ENCODE data around the gene STPG1.
A peak's percentile ranks its signal among the peaks of the same experiment; 100 is the strongest.

STPG1 gene

DNA sequence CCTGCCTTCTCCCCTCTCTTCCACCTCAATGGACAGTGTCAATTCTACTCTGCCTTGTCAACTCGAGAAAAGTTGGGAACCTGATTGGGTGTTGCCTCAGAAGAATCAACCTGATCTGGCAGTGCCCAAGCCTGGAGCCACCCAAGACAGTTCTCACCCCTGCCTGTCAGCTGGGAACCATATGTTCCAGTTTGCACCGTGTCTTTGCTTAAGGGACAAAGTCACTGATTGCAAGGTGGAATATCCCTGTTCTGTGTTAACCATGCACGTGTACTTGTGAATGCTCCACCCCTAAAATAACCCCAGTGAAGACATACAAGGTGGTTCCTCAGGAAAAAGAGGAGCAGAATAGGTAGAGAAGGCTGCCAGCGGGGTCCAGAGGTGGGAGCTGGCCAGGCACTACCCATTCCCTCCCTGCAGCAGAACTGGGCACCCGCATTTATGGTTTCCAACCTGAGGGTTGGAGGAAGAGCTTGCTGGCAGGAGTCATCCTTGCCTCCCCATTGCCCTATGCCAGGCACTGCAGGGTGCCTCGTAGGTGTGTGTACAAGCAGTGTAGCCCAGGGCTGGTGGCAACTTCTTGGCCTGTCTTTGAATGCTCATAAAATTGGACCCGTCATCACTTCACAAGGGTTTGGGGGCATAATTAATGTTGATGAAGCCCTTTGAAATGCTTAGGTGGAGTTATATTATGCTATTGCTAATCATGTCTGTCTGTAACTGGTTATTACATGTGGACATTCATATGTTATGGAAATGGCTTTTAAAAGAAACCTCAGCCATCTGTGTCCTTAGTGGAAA lies 13.4 kb upstream of the STPG1 start:
- DNase-seq (ENCODE audit: low read depth in 2 of 2): no peak

DNA sequence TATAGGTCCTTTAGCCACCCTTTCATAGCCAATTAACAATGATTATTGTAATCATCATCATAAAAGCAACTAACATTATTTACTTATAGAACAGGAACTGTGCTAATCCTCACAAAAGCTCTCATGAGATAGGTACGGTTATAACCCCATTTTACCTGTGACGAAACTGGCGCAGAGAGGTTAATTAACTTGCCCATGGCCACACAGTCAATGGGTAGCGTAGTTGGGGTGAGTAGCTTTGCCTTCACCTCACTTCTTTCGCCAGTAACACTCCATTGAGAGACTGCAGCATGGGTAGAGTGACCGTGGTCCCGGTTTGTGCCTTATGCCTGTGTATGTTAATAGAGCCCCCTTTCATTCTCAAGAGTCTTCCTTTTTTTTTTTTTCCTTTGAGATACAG lies 12.3 kb upstream of the STPG1 start:
- no peak for DNase-seq (ENCODE audit: low read depth in 2 of 2)

DNA sequence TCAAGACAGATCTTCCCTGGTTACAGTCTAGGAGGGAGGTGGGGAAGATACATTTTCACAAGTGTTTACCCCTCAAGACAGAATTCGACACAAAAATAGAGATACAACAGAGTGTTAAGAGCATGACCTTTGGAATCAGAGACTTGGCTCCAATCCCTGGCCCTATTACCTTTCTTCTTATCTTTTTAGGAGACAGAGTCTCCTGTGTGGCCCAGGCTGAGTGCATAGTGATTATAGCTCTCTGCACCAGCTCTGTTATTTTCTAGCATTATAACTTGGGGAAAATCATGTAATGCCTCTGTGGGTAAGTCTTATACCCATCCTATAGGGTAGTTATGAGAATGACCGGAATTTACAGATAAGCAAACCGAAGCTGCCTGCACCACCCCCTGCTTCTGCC lies 11.9 kb upstream of the STPG1 start:
- DNase-seq (ENCODE audit: low read depth in 2 of 2): no peak

DNA sequence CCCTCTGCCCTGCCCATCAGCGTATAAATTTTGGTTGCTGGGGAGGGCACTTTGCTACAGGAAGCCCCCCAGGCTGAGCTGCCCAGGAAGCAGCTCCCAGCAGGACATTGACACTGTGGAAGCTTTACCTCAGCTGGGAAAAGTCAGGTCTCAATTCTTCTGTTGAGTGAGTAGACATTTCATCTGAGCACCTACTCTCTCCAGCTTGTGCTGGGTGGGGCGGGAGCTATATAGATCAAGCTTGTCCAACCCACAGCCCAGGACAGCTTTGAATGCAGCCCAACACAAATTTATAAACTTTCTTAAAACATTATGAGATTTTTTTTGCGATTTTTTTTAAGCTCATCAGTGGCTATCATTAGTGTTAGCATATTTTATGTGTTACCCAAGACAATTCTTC lies 11.4 kb upstream of the STPG1 start:
- no peak for DNase-seq (ENCODE audit: low read depth in 2 of 2)

DNA sequence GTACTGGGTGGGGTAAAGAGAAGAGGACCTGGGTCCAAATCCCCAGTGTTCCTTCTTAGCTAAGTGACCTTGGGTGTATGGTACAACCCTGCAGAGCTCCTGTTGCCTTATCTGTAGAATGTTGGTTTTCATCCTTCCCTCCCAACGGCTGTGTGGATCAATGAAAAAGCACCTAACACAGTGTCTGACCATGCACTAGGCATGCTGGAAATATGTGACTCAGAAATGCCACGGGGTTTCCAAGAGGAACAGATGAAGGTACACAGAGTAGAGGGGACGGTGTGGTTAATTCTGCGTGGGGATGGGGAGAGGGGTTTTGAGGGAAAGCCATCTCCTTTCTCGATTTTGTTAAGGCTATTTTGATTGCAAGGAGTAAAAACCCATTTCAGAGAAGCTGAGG lies 10.6 kb upstream of the STPG1 start:
- no peak for DNase-seq (ENCODE audit: low read depth in 2 of 2)

DNA sequence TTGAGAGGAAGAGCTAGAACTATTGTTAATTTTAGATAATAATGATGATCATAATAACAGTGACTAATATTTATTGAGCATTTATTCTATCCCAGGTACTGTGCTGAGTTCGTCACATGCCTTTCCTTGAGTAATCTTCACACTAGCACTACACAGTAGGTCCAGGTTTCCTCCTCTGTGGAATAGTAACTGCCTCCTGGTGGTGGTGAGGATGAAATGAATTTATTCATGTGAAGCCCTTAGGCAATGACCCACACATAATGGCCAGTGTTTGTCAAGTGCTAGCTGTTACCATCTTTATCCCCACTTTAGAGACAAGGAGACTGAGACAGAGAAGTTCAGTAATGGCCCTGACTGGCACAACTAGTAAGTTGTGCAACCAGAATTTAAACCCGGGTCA lies 7.9 kb upstream of the STPG1 start:
- DNase-seq (ENCODE audit: low read depth in 2 of 2): no peak

DNA sequence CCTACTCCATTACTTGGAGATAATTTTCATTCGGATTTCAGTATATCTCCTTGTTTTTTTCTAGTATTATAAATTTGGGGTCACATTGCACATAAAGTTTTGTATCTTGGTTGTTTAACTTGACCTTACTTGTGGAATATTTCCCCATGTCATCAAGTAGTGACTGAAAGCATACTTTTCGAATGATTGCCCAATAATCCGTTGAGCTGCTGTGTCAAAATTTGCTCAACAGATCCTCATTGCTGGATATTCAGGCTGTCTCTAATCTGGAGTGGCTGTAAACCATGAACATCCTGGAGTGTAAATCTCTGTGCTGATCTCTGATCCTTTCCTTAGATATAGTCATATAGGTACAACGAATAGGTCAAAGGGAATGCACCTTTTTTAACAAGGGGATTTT lies 7.0 kb upstream of the STPG1 start:
- no peak for DNase-seq (ENCODE audit: low read depth in 2 of 2)

- DNase-seq (ENCODE audit: low read depth in 2 of 2): no peak
These were observed 5.5 kb upstream of the STPG1 start for GRCh38 chr1:24418898-24419628.

GRCh38 chr1:24417681-24418080 lies 4.1 kb upstream of the STPG1 start:
- DNase-seq (ENCODE audit: low read depth in 2 of 2): no peak

GRCh38 chr1:24416666-24417391 lies 3.2 kb upstream of the STPG1 start:
- DNase-seq (ENCODE audit: low read depth in 2 of 2): peak in 1 of 2 donors; percentile 22

DNA sequence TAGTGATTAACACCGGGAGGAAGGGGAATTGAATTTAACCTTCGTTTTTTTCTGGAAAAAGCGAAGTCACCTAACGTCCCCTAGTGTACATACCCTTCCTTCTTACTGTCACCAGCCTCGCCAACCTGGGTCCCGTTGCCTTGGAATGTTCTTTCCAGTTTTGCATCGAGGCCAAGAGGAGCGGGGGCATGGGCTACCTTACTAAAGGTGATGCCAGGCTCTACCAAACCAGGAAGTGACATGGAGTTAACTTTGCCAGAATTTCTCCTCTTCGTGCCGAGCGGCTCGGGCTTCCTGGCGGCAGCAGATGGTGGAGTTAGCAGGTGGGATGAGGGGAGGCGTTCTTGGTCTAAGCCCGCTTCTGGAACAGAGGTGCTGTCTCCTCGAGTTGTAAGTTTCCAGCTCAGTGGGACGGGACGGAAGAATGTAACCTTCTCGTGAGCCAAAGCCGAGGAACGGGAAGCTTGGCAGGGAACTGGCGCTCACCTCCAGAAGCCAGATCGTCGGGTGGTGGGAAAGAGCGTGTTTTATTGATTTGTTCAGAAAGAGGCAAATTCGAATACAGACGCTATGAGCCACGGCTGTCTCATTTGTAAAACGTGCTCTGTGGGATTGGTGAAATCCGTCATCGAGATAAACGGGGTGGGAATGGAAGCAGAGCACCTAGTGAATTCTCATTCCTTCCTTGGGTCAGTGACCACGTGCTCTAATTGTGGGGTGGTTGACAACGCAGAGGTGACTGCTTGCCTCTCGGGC lies 2.5 kb upstream of the STPG1 start:
- no peak for DNase-seq (ENCODE audit: low read depth in 2 of 2)

DNA sequence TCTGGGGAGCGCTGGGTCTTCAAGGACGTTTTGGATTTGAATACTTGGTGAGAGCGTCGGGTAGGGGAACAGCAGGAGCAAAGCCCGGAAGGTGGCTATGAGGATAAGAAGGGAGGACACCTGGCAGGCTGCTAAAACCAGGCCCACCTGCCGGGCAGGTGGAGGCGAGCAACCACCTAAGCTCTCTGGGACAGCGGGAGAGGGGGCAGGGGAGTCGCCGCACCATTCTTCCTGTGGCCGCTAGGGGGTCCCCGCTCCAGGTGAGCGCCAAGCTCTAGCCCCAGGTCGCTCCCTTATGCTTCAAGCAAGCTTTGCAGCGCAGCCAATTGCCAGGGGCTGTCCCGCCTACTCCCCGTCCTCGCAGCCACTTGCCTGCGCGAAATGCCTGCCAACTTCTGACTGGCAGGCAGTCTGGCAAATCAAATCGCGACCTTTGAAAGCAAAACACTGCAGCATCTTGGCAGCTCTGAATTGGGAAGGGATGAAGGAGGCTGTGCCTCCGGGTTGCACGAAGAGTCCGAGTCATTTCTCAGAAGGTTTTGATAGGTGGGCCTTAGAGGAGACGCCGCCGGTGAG lies 1.8 kb upstream of the STPG1 start, which contains the start of gene NIPAL3:
Gene NIPAL3 (plus strand): TSS at position 469 of the 576 bp plus-strand sequence. CDS start 3,746 bp downstream, outside the sequence.
- DNase-seq (ENCODE audit: low read depth in 2 of 2): peak; percentile 96 to 97

DNA sequence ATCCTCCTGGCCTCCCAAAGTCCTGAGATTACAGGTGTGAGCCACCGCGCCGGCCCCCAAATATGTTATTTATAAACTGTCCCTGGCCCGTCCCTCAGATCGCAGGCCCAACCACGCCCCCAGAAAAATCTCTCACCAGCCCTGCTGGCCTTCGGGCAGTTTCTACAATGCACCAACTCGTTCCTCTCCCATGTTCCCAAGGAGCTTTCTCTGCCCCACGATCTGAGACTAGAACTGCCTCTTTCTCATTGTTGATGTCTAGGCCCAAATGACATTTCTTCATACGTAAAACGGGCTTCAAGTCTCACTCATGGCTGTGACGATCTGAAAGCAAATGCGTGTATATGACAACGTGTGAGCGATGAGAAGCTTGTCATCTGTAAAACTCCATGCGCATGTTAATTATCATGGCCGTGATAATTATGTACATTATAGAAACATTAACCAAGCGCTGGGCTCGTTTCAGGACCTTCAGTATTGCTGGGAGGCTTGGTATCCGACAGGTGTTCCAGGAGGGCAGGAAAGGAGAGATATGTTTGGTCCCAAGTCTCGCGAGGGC lies 1.3 kb upstream of the STPG1 start:
- no peak for DNase-seq (ENCODE audit: low read depth in 2 of 2)

DNA sequence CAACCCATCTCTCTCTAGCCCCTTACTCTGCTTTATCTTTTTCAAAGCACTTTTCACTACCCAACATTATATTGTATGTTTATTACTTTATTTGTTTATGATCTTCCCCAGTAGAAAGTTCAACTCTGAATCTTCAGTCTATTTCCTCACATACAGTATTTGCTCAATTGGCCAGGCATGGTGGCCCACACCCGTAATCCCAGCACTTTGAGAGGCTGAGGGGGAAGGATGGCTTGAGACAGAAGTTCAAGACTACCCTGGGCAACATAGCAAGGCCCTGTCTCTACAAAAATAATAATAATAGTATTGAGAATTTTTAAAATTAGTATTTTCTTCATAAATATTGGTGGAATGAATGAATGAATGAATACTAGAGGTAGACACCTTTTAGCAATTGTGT lies 1.2 kb downstream of the STPG1 start:
- DNase-seq (ENCODE audit: low read depth in 2 of 2): no peak

GRCh38 chr1:24411963-24412362 lies 1.6 kb downstream of the STPG1 start:
- no peak for DNase-seq (ENCODE audit: low read depth in 2 of 2)

DNA sequence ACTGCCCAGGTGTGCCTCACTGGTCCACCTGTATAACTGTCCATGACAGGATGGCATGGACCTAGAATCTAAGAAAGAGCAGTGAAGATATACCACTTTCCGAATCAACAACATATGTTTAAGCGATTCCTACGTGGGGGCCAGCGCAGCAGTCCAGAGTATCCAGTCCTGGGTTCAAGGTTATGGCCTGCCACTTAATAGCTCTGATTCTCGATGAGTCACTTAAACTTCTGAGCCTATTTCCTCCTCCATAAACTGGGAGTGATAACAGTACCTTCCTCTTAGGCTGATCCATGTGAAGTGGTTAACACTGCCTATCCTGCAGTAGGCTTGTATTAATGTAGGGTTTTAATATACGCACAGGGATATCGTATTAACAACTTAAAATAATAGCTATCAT lies 2.8 kb downstream of the STPG1 start:
- no peak for DNase-seq (ENCODE audit: low read depth in 2 of 2)

DNA sequence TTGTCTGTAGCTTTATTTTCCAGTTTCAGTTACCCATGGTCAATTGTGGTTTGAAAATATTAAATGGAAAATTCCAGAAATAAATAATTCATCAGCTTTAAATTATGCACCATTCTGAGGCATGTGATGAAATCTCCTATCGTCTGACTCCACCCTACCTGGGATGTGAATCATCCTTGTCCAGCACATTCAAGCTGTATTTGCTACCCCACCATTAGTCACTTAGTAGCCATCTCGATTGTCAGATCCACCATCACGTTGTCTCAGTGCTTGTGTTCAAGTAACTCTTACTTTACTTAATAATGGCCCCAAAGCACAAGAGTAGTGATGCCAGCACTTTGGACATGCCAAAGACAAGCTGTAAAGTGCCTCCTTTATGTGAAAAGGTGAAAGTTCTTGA lies 4.0 kb downstream of the STPG1 start:
- DNase-seq (ENCODE audit: low read depth in 2 of 2): no peak

GRCh38 chr1:24406788-24407187 lies 6.8 kb downstream of the STPG1 start:
- no peak for DNase-seq (ENCODE audit: low read depth in 2 of 2)

DNA sequence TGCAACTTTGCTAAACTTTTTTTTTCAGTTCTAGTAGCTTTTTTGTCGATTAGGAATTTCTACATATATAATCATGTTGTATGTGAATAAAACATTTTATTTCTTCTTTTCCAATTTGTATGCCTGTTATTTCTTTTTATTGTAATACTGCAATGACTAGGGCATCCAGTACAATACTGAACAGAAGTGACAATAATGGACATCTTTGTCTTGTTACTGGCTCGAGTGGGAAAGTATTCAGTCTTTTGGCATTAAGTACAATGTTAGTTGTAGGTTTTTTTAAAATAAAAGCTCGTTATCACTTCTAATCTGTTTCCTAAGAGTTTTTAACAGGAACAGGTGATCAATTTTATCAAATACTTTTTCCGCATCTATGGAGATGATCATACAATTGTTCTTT lies 9.8 kb downstream of the STPG1 start:
- DNase-seq (ENCODE audit: low read depth in 2 of 2): no peak

- DNase-seq (ENCODE audit: low read depth in 2 of 2): no peak
These were observed 13.5 kb downstream of the STPG1 start for GRCh38 chr1:24400065-24400464.

GRCh38 chr1:24393892-24394291 lies 19.7 kb downstream of the STPG1 start:
- no peak for DNase-seq (ENCODE audit: low read depth in 2 of 2)
